Endometrial microvascular endothelial cells (primary cell): ENCODE results near the gene TNFRSF18. TPM values are rescaled to one million over a fixed set of nuclear protein-coding genes. Genes with fewer than 3 reads are reported as not detected.

Experiments used
- in situ Hi-C: cut with HindIII; loops from 2 replicates; pipeline ENCODE4 v1.10.0; 2017; ENCODE audit warnings: low sequenced_read_pairs, low pct_unique_long_range_greater_than_20kb; ENCODE audit errors: inconsistent ontology term
- total RNA-seq: library from RNA; depleted of rRNA; stranded (reverse); fragments of >200 nt; gene quantifications from one replicate; pipeline ENCODE4 v1.2.3, GENCODE V29; 2015; ENCODE audit errors: inconsistent ontology term

TNFRSF18 gene
- total RNA-seq, 1 donor from 2014 or later: not detected

GRCh38 chr1:1171161-1171545, 35.2 kb downstream of the TNFRSF18 start:
- in situ Hi-C loops: no loop called here

- in situ Hi-C loops: no loop called here
These were observed 35.9 kb downstream of the TNFRSF18 start for GRCh38 chr1:1170215-1171091.

DNA sequence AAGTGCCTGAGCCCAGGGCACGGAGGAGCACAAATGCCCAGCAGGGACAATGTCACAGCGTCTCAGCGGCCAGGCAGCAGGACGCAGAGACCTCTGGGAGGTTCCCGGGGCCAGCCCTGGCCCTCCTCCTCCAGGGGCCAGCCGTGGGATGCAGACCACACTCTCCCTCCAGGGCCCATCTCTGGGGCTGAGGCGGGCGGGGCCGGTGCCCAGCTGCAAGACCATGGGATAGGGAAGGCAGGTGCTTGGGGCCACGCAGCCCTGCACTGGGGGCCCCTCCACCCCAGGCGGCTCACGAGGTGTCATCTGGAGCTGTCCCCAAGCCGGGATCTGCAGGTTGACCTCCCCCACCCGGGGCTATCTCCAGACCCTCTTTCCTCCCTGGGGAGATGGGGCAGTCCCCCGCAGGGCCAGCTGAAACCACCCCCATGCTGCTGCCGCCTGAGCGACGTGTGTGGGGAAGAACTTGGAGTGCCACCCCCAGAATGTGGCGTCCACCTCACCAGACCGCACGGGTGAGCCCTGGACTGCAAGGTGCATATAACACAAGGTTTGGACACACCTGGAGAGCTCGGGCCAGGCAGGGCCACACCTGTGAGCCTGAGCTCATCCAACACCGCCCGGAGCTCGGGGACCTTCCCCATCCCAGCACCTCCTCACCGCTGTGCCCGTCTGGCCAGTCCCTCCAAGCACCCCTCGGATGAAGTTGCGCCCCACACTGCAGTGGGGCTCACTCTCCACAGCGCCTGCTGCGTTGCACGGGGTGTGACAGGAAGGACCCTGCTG, 36.8 kb downstream of the TNFRSF18 start:
- in situ Hi-C loops: no loop called here

GRCh38 chr1:1168451-1169411, 37.7 kb downstream of the TNFRSF18 start:
- in situ Hi-C loops: no loop called here

GRCh38 chr1:1167841-1168450, 38.4 kb downstream of the TNFRSF18 start:
- in situ Hi-C loops: no loop called here

GRCh38 chr1:1167398-1167821, 39.0 kb downstream of the TNFRSF18 start:
- in situ Hi-C loops: no loop called here

- in situ Hi-C loops: no loop called here
These were observed 39.6 kb downstream of the TNFRSF18 start for GRCh38 chr1:1166642-1167397.

DNA sequence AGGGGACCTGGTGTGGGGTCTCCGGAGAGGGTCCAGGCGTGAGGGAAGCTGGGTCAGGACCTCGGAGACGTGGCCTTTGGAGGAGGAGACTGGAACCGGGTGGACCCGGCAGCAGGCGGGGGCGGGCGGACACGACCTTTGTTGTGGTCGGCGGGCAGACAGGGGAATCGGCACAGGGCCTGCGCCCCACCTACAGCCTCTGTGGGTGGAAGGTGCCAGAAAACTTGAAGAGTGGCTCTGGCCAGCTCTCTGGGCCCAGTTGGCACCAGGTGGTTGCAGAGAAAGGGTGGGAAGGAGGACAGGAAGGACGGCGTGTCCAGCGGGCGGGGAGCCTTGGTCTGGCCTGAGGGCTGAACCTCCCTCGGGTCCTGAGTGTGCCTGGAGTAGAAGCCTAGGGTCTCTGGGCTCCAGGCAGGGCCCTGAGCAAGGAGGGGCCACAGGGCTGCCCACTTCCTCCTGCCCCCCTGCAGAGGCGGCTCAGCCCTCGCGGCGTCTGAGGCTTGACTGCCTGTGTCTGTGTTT, 40.4 kb downstream of the TNFRSF18 start:
- in situ Hi-C loops: no loop called here

- in situ Hi-C loops: no loop called here
These were observed 40.9 kb downstream of the TNFRSF18 start for GRCh38 chr1:1165485-1165884.

GRCh38 chr1:1164701-1165451, 41.5 kb downstream of the TNFRSF18 start:
- in situ Hi-C loops: no loop called here

GRCh38 chr1:1164361-1164700, 42.1 kb downstream of the TNFRSF18 start:
- in situ Hi-C loops: no loop called here

DNA sequence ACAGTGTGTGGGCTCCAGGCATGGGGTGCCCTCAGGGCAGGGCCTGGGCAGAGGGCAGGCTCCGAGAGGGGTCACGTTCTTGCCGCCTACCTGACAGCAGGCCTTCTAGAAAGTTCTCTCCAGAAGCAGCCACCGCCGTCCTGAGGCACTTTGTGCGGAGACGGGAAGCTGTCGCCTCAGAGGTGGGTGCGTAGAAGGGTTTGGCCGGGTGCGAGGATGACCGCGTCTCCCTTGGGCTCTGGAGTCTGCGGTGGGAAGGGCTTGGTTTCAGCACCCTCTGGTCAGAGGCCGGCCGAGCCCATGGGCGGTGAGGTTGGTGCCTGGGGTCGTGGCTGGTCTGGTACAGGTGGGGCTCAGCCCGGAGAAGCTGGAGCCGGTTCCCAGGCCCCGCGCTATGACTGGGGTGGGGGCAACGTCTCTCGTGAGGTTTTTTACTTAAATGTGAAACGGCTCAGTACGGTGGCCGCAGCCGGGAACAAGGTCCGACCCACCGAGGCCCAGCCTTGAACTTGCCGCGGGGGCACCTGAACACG, 42.8 kb downstream of the TNFRSF18 start:
- in situ Hi-C loops: no loop called here

DNA sequence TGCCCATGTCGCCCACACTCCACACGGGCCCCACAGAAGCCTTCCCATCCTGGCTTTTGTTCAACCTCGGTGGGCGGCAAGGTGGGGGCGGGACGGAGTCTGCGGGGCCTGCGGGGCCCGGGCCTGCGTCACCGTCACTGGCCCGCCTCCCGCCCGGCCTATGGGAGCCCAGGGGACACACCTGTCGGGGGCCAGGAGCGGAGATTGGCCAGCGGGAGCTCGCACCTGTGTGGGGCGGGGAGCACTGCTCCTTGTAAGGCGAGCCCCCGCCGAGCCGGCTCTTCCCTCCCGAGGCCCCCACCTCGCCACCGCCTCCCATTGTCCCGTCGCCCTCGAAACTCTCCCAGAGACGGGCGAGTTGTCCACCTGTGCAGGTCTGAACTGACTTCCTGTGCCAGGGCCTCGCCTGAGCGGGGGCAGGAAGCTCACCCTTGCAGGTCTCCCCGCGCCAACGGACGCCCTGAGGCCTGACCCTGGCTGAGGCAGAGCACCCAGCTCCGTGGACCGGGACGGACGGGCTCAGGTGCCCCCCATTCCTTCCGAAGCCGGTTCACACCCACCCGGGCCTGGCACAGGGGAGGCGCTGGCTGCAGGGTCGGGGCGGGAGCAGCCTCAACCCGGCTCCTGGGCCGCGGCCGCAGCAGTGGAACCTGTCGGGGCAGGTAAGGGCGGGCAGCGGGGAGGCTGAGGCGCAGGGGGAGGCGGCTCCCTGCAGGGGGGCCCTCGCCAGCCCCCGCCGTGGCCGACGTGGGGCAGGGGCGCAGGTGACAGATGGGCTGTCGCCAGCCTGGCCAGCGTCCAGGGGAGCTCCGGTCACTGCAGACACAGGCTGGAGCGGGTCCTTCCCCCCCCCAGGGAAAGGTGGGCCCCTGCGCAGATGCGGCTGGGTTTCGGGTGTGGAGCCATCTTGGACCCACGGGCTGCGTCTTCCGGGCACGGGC, 43.5 kb downstream of the TNFRSF18 start:
- in situ Hi-C loops: no loop called here

- in situ Hi-C loops: no loop called here
These were observed 44.7 kb downstream of the TNFRSF18 start for GRCh38 chr1:1161683-1162079.

GRCh38 chr1:1161078-1161682, 45.2 kb downstream of the TNFRSF18 start:
- in situ Hi-C loops: no loop called here
